ENCODE results near the gene CA11.

Gene CA11

GRCh38 chr19:48607359-48607755, 38.6 kb downstream of the CA11 start:
- DNase-seq (ENCODE audit: low read depth, low spot score) = no peak
- TF ChIP-seq CTCF (IDR thresholded peaks at IDR 0.05; ENCODE audit: insufficient read depth, low read length, missing control alignments) = no peak
- H3K4me3 ChIP-seq (ENCODE audit: low read depth, low read length) = no peak overlapping the region
- POLR2A ChIA-PET = no interaction called here
- CTCF ChIA-PET = interaction anchor here (1.1 to 5.8 kb wide), 8 partner anchors 11 to 118 kb away, joined by 3 to 36 read pairs (median 12); partner anchors contain the start of genes RPL18 and SPHK2

GRCh38 chr19:48606463-48607358, 39.3 kb downstream of the CA11 start, which contains the start of gene SPACA4:
Gene SPACA4, plus strand, starts transcription at chr19:48606742. Its CDS starts 237 bp downstream, at chr19:48606979.
- no peak for TF ChIP-seq CTCF (IDR thresholded peaks at IDR 0.05; ENCODE audit: insufficient read depth, low read length, missing control alignments)
- CTCF ChIA-PET = interaction anchor here (1.1 to 5.8 kb wide), 7 partner anchors 11 to 335 kb away, joined by 3 to 36 read pairs (median 12); partner anchors contain the start of genes RPL18 and SPHK2
- DNase-seq (ENCODE audit: low read depth, low spot score) = no peak
- POLR2A ChIA-PET = no interaction called here
- H3K4me3 ChIP-seq (ENCODE audit: low read depth, low read length) = no peak within 1 kb of the TSS

GRCh38 chr19:48603850-48604249, 42.1 kb downstream of the CA11 start:
- no peak overlapping the region for H3K4me3 ChIP-seq (ENCODE audit: low read depth, low read length)
- no peak for DNase-seq (ENCODE audit: low read depth, low spot score)
- ChIA-PET POLR2A (no interaction called here), CTCF (no interaction called here)
- no peak for TF ChIP-seq CTCF (IDR thresholded peaks at IDR 0.05; ENCODE audit: insufficient read depth, low read length, missing control alignments)

DNA sequence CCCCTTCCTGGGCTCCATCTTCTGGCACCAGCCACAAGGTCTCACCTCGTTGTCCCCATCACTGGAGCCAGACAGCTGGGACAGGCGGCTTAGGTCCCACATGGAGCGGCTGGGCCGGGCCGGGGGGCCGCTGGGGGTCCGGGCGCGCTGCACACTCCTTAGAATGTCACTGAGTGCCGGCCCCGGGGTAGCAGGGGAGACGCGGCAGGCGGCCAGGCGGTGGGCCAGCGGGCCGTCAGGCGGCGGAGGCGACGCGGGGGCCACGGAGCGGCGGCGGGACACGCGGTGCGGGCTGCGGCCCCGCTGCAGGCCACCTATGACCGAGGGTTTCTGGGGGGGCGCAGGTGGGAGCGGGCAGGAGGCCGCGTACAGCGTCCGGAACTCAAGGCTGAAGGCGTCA, 42.5 kb downstream of the CA11 start:
- POLR2A ChIA-PET = no interaction called here
- no peak for TF ChIP-seq CTCF (IDR thresholded peaks at IDR 0.05; ENCODE audit: insufficient read depth, low read length, missing control alignments)
- H3K4me3 ChIP-seq (ENCODE audit: low read depth, low read length) = no peak overlapping the region
- no peak for DNase-seq (ENCODE audit: low read depth, low spot score)
- CTCF ChIA-PET = interaction anchor here (2.0 kb wide), 1 partner anchor 17 kb away, joined by 6 read pairs; no protein-coding TSS in a partner anchor

DNA sequence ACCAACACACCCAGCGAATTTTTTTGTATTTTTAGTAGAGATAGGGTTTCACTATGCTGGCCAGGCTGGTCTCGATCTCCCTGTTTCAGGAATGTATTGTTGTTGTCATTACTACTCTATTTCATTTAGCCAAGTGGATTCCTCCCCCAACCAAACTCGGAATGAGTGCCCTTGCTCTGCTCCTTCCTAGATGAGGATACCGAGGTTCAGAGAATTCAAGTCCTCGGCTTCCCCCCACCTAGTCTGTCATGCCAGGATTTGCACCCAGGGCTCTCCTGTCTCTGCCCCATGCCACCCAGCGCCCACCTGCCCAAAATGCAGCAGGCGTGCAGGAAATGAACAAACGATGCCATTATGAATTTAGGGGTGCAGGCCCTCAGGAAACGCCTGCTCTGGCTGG, 43.0 kb downstream of the CA11 start:
- no peak overlapping the region for H3K4me3 ChIP-seq (ENCODE audit: low read depth, low read length)
- DNase-seq (ENCODE audit: low read depth, low spot score) = no peak
- TF ChIP-seq CTCF (IDR thresholded peaks at IDR 0.05; ENCODE audit: insufficient read depth, low read length, missing control alignments) = no peak
- ChIA-PET POLR2A (no interaction called here), CTCF (interaction anchor here (1.2 to 3.5 kb wide), 4 partner anchors 13 to 94 kb away, joined by 3 to 27 read pairs (median 5); no protein-coding TSS in a partner anchor)
